Endothelial cell (in vitro differentiated cells): ENCODE measurements around the gene APCDD1. TPM values are rescaled to one million over a fixed set of nuclear protein-coding genes. Genes with fewer than 3 reads are reported as not detected.
"Not testable (repeated sequence)": the region's sequence is repeated elsewhere in the genome, so short reads cannot be mapped to it uniquely, and the experiment has no call there.

Source experiments
- DNase-seq: peaks from one replicate; pipeline ENCODE4 v3.0.0; 2021; ENCODE audit warnings: low spot score
- H3K27ac Mint-ChIP-seq: one replicate; pipeline ENCODE4 v1.8.0; 2021; ENCODE audit warnings: mixed read lengths, inconsistent platforms; ENCODE audit not compliant: unreplicated experiment
- H3K27me3 Mint-ChIP-seq: one replicate; pipeline ENCODE4 v1.8.0; 2021; ENCODE audit warnings: mild to moderate bottlenecking, moderate library complexity, mixed read lengths, inconsistent platforms; ENCODE audit not compliant: unreplicated experiment
- H3K36me3 Mint-ChIP-seq: one replicate; pipeline ENCODE4 v1.8.0; 2021; ENCODE audit warnings: mild to moderate bottlenecking, low read depth, mixed read lengths, inconsistent platforms; ENCODE audit not compliant: unreplicated experiment
- H3K4me1 Mint-ChIP-seq: one replicate; pipeline ENCODE4 v1.8.0; 2021; ENCODE audit warnings: mild to moderate bottlenecking, mixed read lengths, inconsistent platforms; ENCODE audit not compliant: unreplicated experiment
- H3K4me3 Mint-ChIP-seq: one replicate; pipeline ENCODE4 v1.8.0; 2021; ENCODE audit warnings: mild to moderate bottlenecking, mixed read lengths, inconsistent platforms; ENCODE audit not compliant: unreplicated experiment
- H3K9me3 Mint-ChIP-seq: one replicate; pipeline ENCODE4 v1.8.0; 2021; ENCODE audit warnings: mixed read lengths, inconsistent platforms; ENCODE audit not compliant: unreplicated experiment
- total RNA-seq: library from RNA; stranded (reverse); fragmentation: NEBNext Ultra II Directional; extraction: Animal tissue kit (Norgen Biotek cat#: 25700); gene quantifications from one replicate; pipeline ENCODE4 v1.2.1, GENCODE V29; 2021; ENCODE audit not compliant: unreplicated experiment
- TF ChIP-seq, protein P1 (sequence below): fragments of 200-600 bp; sonication (generic); IDR thresholded peaks from one replicate; pipeline ENCODE4 v1.5.0; 2021; ENCODE audit warnings: antibody characterized with exemption; ENCODE audit not compliant: unreplicated experiment

Gene APCDD1
- total RNA-seq, 1 donor from 2014 or later: 3.1 TPM

DNA sequence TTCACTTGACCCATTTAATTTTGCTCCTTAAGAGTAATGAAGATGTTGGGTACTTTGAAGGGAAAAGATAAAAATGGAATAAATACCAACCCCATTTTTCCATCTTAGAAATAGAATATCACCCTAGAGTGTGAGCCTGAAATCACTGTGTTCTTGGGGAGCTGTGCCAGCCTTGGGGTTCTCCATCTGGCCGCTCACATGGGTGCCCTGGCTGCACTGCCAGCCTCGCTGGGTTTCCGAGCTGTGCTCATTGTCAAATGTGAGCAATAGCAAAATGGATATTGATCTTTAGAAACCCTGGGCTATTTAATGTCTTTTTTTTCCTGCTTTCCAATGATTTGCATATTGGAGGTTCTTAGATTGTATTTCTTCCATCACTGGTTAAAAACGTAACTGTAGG, 9.3 kb downstream of the APCDD1 start:
- Mint-ChIP-seq H3K27me3 (peaks cover 2% of the 10 kb centered on the region), H3K36me3 (no peaks in the 10 kb centered on the region), H3K9me3 (no peaks in the 10 kb centered on the region), H3K4me3 (no peak overlapping the region), H3K27ac (no peak overlapping the region), H3K4me1 (peaks cover 3% of the 10 kb centered on the region)
- DNase-seq: no peak
- TF ChIP-seq, protein P1, sequence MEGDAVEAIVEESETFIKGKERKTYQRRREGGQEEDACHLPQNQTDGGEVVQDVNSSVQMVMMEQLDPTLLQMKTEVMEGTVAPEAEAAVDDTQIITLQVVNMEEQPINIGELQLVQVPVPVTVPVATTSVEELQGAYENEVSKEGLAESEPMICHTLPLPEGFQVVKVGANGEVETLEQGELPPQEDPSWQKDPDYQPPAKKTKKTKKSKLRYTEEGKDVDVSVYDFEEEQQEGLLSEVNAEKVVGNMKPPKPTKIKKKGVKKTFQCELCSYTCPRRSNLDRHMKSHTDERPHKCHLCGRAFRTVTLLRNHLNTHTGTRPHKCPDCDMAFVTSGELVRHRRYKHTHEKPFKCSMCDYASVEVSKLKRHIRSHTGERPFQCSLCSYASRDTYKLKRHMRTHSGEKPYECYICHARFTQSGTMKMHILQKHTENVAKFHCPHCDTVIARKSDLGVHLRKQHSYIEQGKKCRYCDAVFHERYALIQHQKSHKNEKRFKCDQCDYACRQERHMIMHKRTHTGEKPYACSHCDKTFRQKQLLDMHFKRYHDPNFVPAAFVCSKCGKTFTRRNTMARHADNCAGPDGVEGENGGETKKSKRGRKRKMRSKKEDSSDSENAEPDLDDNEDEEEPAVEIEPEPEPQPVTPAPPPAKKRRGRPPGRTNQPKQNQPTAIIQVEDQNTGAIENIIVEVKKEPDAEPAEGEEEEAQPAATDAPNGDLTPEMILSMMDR: no peak

DNA sequence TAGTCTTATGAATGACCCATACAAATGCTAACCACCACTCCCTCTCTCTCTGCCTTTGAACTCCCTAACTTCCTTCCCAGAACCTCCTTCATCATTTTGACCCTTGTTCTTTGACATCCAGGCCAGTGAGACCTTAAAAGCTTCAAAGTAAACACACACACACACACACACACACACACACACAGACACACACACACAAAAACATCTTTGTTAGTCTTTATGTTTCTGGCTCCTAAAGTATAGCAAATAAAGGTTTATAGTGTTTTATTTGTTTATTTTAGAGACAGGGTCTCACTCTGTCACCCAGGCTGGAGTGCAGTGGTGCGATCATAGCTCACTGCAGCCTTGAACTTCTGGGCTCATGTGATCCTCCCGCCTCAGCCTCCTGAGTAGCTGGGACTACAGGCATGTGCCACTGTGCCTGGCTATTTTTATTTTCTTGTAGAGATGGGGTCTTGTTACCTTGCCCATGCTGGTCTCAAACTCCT, 9.8 kb downstream of the APCDD1 start:
- H3K4me3 Mint-ChIP-seq, H3K27ac Mint-ChIP-seq, H3K27me3 Mint-ChIP-seq, DNase-seq, H3K4me1 Mint-ChIP-seq, H3K9me3 Mint-ChIP-seq, H3K36me3 Mint-ChIP-seq: not testable (repeated sequence)

DNA sequence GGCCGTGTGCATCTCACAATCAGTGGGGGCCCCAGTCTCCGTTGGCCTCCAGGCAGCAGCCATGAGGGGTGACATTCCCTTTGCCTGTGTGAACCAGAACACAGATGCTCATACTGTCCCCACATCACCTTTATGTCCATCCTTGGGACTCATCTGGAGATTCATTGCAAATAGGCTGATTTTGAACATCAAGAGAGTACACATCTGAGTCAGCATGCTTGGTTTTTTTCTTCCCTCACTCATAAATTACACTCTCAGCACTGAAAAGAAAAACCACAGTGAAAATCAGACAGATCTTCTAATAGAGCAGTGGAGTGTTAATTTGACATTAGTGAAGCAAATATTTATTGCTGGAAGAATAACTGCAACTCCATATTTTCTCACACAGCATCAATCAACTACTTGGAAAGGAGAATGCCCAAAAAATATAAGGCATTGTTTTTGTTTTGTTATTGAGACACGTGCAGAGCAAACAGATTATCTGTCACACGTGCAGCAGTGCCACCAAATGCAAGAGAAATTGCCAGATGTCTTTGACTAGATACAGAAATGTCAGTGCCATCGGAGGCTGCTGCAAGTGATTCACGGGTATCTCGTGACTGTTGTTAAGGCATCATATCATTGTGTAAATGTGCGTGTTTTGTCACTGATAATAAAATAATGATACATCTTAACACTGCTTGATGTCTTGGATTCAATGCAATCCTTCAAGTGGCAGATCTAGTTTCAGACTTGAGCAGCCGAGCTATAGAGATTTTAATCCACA, 10.9 kb downstream of the APCDD1 start:
- no peak overlapping the region for H3K27ac Mint-ChIP-seq
- H3K36me3 Mint-ChIP-seq: no peaks in the 10 kb centered on the region
- no peaks in the 10 kb centered on the region for H3K9me3 Mint-ChIP-seq
- no peak overlapping the region for H3K4me3 Mint-ChIP-seq
- peaks cover 2% of the 10 kb centered on the region for H3K27me3 Mint-ChIP-seq
- DNase-seq: no peak
- H3K4me1 Mint-ChIP-seq: peaks cover 3% of the 10 kb centered on the region
- TF ChIP-seq, protein P1: no peak

DNA sequence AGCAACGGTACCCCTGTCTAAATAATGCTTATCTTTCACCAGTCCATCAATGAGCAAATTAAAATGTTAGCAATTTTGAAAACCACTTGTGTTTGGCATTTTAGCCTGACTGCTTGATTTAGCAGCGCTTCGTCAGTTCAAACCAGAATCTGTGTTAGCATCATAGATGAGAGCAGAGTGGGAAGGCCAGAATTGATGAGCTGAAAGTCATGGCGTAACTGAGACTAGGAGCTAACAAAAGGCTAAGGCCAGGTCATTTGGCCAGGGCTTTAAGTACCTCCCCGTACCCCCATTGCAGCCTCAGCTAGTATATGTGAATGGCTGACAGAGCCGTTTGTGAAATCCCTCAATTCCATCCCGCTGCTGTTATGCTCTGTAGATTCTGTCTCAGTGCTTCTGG, 16.0 kb downstream of the APCDD1 start:
- TF ChIP-seq, protein P1: no peak
- Mint-ChIP-seq H3K27me3 (peaks cover 2% of the 10 kb centered on the region), H3K27ac (no peak overlapping the region), H3K36me3 (no peaks in the 10 kb centered on the region), H3K9me3 (no peaks in the 10 kb centered on the region), H3K4me1 (peaks cover 5% of the 10 kb centered on the region), H3K4me3 (no peak overlapping the region)
- DNase-seq: no peak

DNA sequence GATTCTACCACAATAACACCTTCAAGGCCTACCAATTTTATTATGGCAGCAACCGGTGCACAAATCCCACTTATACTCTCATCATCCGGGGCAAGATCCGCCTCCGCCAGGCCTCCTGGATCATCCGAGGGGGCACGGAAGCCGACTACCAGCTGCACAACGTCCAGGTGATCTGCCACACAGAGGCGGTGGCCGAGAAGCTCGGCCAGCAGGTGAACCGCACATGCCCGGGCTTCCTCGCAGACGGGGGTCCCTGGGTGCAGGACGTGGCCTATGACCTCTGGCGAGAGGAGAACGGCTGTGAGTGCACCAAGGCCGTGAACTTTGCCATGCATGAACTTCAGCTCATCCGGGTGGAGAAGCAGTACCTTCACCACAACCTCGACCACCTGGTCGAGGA, 17.1 kb downstream of the APCDD1 start:
- no peak for DNase-seq
- Mint-ChIP-seq H3K4me1 (peaks cover 13% of the 10 kb centered on the region), H3K4me3 (no peak overlapping the region), H3K36me3 (no peaks in the 10 kb centered on the region), H3K27ac (no peak overlapping the region), H3K9me3 (no peaks in the 10 kb centered on the region), H3K27me3 (peaks cover 2% of the 10 kb centered on the region)
- TF ChIP-seq, protein P1: no peak
